PFSK-1 (cell line): Measurements from ENCODE around the gene DCLK2.

Experiments used
- FOXP2 ChIP-seq: optimal IDR thresholded peaks from 2 replicates; pipeline ENCODE3; 2011; ENCODE audit warnings: borderline replicate concordance, control low read depth, inconsistent platforms; ENCODE audit not compliant: insufficient read depth; ENCODE audit errors: extremely low read length, extremely low read depth
- POLR2AphosphoS5 ChIP-seq: IDR thresholded peaks from 2 replicates; pipeline ENCODE4 v1.6.1; 2012; ENCODE audit warnings: low read depth, mild to moderate bottlenecking, control low read depth, low read length, moderate library complexity
- REST ChIP-seq, 2 experiments: IDR thresholded peaks; 2 replicates each; pipeline versions ENCODE4 v1.6.1 to v1.8.0; 2011 to 2012; ENCODE audit warnings: low read depth in 2 of 2, low read length in 2 of 2, control low read depth in 1 of 2, inconsistent platforms in 1 of 2, mild to moderate bottlenecking in 1 of 2, moderate library complexity in 1 of 2; ENCODE audit not compliant: insufficient read depth in 1 of 2
- SIN3A ChIP-seq: IDR thresholded peaks from 2 replicates; pipeline ENCODE4 v1.6.1; 2012; ENCODE audit warnings: mild to moderate bottlenecking, low read length, moderate library complexity, borderline replicate concordance; ENCODE audit not compliant: insufficient read depth
- TAF1 ChIP-seq: IDR thresholded peaks from 2 replicates; pipeline ENCODE4 v1.6.1; 2012; ENCODE audit warnings: low read length, control low read depth, borderline replicate concordance; ENCODE audit not compliant: insufficient read depth

DNA sequence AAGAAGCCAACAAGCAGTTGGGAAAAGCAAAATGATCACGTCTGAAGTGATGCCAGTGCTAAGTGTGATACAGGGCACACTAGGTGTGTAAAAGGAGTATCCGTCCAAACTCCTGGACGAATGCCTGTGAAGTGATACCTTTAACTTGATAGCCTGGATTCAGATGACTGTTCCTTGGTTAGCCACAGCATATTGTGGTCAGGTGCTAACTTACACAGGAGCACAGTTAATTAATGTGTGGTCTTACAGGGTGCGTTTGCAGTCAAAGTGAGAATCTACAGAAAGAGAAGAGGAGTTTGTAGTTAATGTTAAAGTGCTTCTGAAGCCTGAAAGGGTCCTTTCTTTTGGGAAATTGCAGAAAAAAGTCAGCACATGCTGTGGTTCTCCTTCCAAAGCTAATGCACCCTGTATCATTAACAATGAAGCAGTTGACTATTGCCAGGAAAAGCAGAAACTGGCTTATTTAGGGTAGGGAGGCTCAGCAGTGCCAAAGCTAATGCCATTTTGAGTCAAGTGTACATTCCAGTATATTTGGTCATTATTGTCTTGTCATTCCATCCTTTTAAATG, 61.1 kb downstream of the DCLK2 start:
- TF ChIP-seq POLR2AphosphoS5 (no peak), TAF1 (no peak), SIN3A (no peak), REST (IDR thresholded peaks at IDR 0.05; ENCODE audit: insufficient read depth in 1 of 2, low read depth in 2 of 2, low read length in 2 of 2) (no peak), FOXP2 (no peak)
